ENCODE measurements around the gene TBX2.

- TF ChIP-seq CTCF (IDR thresholded peaks at IDR 0.05) (no peak), POLR2A (IDR thresholded peaks at IDR 0.05) (no peak)
These were observed 4.1 kb upstream of the TBX2 start for GRCh38 chr17:61395409-61395982.
